Measurements from ENCODE around the gene DYNLRB2. TPM values are rescaled to one million over a fixed set of nuclear protein-coding genes. Genes with fewer than 3 reads are reported as not detected.

The DYNLRB2 gene
- total and polyA plus RNA-seq, 10 of the 15 experiments (the other 5 are each of a cell fraction or from before 2014, with no cell fraction given) = 0.21 to 1.2 (median 0.40) TPM; not detected in 5

DNA sequence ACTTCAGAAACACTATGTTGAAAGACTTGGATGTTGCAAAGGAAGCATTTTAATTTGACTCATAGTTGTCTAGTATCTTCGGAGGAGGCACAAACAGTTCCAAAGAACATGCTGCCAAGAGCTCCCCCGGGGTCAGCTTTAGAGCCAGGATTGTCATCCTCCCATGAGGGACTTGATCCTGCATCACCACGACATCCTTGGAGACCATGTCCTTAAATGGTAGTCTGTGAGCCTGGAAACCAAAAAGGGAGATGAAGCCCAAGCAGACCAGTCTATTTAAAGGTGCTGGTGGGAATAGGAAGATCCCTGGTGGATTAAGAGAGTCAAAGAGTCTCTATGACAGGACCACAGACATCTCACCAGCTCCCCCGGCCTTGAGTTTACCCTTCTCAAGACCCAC is 33.3 kb upstream of the DYNLRB2 start:
- DNase-seq (ENCODE audit: low read depth, low spot score) (no peak), ATAC-seq (no peak), FAIRE-seq (no peak)
- Histone ChIP-seq H3K4me3 (no peak overlapping the region), H3K4me2 (ENCODE audit: control insufficient read depth, insufficient read depth) (no peak overlapping the region), H3K79me2 (ENCODE audit: control insufficient read depth, insufficient read depth, low read length) (no peaks in the 10 kb centered on the region), H3K27ac (ENCODE audit: control insufficient read depth, insufficient read depth) (no peak overlapping the region), H3K9me3 (replicated peaks; ENCODE audit: control insufficient read depth, insufficient read depth, low read length) (no peaks in the 10 kb centered on the region; the same call in 2 of the 3 replicates), H4K20me1 (ENCODE audit: control insufficient read depth, insufficient read depth) (no peaks in the 10 kb centered on the region), H3K4me1 (ENCODE audit: control insufficient read depth, insufficient read depth, low read length) (no peaks in the 10 kb centered on the region), H2AFZ (ENCODE audit: control insufficient read depth, low read depth, low read length) (no peak overlapping the region), H3K9ac (ENCODE audit: control insufficient read depth, insufficient read depth, low read length) (no peak overlapping the region), H3K27me3 (replicated peaks in 1 of 2; ENCODE audit: control insufficient read depth in 2 of 2, insufficient read depth in 2 of 2, low read length in 1 of 2) (no peaks in the 10 kb centered on the region), H3K36me3 (ENCODE audit: control insufficient read depth in 2 of 2, insufficient read depth in 2 of 2, low read length in 1 of 2) (no peaks in the 10 kb centered on the region)
- in situ Hi-C loops (cut with MboI) = no loop called here
- SMC1A ChIA-PET (ENCODE audit: uncharacterized antibody, unreplicated experiment) = interaction anchor here (0.5 kb wide), 1 partner anchor 46 kb away, joined by 3 read pairs; no protein-coding TSS in a partner anchor
- no TSS peak for BruUV-seq (replicated peaks)
- CTCF ChIA-PET = interaction anchor here (1.2 kb wide), 1 partner anchor 19 kb away, joined by 3 read pairs; no protein-coding TSS in a partner anchor
- POLR2A ChIA-PET = no interaction called here
- TF ChIP-seq, protein P1, sequence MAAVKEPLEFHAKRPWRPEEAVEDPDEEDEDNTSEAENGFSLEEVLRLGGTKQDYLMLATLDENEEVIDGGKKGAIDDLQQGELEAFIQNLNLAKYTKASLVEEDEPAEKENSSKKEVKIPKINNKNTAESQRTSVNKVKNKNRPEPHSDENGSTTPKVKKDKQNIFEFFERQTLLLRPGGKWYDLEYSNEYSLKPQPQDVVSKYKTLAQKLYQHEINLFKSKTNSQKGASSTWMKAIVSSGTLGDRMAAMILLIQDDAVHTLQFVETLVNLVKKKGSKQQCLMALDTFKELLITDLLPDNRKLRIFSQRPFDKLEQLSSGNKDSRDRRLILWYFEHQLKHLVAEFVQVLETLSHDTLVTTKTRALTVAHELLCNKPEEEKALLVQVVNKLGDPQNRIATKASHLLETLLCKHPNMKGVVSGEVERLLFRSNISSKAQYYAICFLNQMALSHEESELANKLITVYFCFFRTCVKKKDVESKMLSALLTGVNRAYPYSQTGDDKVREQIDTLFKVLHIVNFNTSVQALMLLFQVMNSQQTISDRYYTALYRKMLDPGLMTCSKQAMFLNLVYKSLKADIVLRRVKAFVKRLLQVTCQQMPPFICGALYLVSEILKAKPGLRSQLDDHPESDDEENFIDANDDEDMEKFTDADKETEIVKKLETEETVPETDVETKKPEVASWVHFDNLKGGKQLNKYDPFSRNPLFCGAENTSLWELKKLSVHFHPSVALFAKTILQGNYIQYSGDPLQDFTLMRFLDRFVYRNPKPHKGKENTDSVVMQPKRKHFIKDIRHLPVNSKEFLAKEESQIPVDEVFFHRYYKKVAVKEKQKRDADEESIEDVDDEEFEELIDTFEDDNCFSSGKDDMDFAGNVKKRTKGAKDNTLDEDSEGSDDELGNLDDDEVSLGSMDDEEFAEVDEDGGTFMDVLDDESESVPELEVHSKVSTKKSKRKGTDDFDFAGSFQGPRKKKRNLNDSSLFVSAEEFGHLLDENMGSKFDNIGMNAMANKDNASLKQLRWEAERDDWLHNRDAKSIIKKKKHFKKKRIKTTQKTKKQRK (IDR thresholded peaks at IDR 0.05; ENCODE audit: low read depth, low read length) = no peak
- TF ChIP-seq, protein P2, sequence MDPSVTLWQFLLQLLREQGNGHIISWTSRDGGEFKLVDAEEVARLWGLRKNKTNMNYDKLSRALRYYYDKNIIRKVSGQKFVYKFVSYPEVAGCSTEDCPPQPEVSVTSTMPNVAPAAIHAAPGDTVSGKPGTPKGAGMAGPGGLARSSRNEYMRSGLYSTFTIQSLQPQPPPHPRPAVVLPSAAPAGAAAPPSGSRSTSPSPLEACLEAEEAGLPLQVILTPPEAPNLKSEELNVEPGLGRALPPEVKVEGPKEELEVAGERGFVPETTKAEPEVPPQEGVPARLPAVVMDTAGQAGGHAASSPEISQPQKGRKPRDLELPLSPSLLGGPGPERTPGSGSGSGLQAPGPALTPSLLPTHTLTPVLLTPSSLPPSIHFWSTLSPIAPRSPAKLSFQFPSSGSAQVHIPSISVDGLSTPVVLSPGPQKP (IDR thresholded peaks at IDR 0.05; ENCODE audit: low read depth, low read length) = no peak
- TF ChIP-seq SUZ12 (IDR thresholded peaks at IDR 0.05; ENCODE audit: unreplicated experiment) (no peak), CTCF (IDR thresholded peaks at IDR 0.05 in 2 of 3, conservative IDR thresholded peaks at IDR 0.05 in 1 of 3; ENCODE audit: control insufficient read depth in 2 of 3, extremely low read depth in 1 of 3, insufficient read depth in 1 of 3, low read depth in 3 of 3, low read length in 3 of 3) (no peak)
- intact Hi-C loops (cut with micrococcal nuclease; ENCODE audit: unreplicated experiment) = no loop called here
- 4% methylated on average over 4 of the region's 4 CpGs for WGBS (ENCODE audit: insufficient coverage, insufficient replicate concordance, low lambda C conversion rate, missing lambda C conversion rate)
- RAD21 ChIA-PET (ENCODE audit: unreplicated experiment) = no interaction called here
